HepG2 (cell line): Measurements from ENCODE around the gene CMIP. TPM values are rescaled to one million over a fixed set of nuclear protein-coding genes. Genes with fewer than 3 reads are reported as not detected.

ENCODE experiments used
- AFF4 ChIP-seq: sonication (generic); formaldehyde crosslinking; IDR thresholded peaks from 2 replicates; pipeline ENCODE4 v1.4.0; 2020; ENCODE audit warnings: missing genetic modification reagents
- BHLHE40 ChIP-seq: IDR thresholded peaks from 2 replicates; pipeline ENCODE4 v1.6.1; 2011; ENCODE audit warnings: low read length, improper control_type of control experiment
- DBP ChIP-seq: sonication (generic); formaldehyde crosslinking; IDR thresholded peaks from 2 replicates; pipeline ENCODE4 v1.4.0; 2020; ENCODE audit warnings: missing genetic modification reagents; ENCODE audit errors: not compliant biosample characterization
- DMAP1 ChIP-seq: IDR thresholded peaks from 2 replicates; pipeline ENCODE4 v1.6.1; 2016
- HOXD1 ChIP-seq: sonication (generic); formaldehyde crosslinking; IDR thresholded peaks from 2 replicates; pipeline ENCODE4 v1.5.0; 2020; ENCODE audit warnings: missing genetic modification reagents
- ISX ChIP-seq: sonication (generic); formaldehyde crosslinking; conservative IDR thresholded peaks from 2 replicates; pipeline ENCODE4 v1.5.0; 2020; ENCODE audit warnings: missing genetic modification reagents
- KLF13 ChIP-seq: sonication (generic); formaldehyde crosslinking; IDR thresholded peaks from 2 replicates; pipeline ENCODE4 v1.4.0; 2020; ENCODE audit warnings: mild to moderate bottlenecking, missing genetic modification reagents
- MYC ChIP-seq: sonication (generic); formaldehyde crosslinking; IDR thresholded peaks from 2 replicates; pipeline ENCODE4 v1.9.0; 2021; ENCODE audit warnings: missing genetic modification reagents, borderline replicate concordance
- NCOA5 ChIP-seq: sonication (generic); formaldehyde crosslinking; IDR thresholded peaks from 2 replicates; pipeline ENCODE4 v1.4.0; 2020; ENCODE audit warnings: missing genetic modification reagents
- PCBP2 ChIP-seq: fragments of 200-400 bp; formaldehyde crosslinking; optimal IDR thresholded peaks from 2 replicates; pipeline ENCODE3; 2018; ENCODE audit warnings: low read length, low read depth; ENCODE audit not compliant: poor library complexity, severe bottlenecking
- PITX1 ChIP-seq: sonication (generic); formaldehyde crosslinking; IDR thresholded peaks from 2 replicates; pipeline ENCODE4 v1.5.1; 2020; ENCODE audit warnings: mild to moderate bottlenecking, missing genetic modification reagents
- POLR2G ChIP-seq: fragments of 200-400 bp; formaldehyde crosslinking; IDR thresholded peaks from 2 replicates; pipeline ENCODE4 v1.6.1; 2018; ENCODE audit warnings: mild to moderate bottlenecking, low read depth, low read length, moderate library complexity
- SNAPC2 ChIP-seq: sonication (generic); formaldehyde crosslinking; IDR thresholded peaks from 2 replicates; pipeline ENCODE4 v1.8.1; 2022; ENCODE audit warnings: mild to moderate bottlenecking, missing genetic modification reagents
- SRF ChIP-seq: IDR thresholded peaks from 2 replicates; pipeline ENCODE4 v1.6.1; 2011; ENCODE audit warnings: mild to moderate bottlenecking, low read depth, low read length, moderate library complexity
- TEAD2 ChIP-seq: sonication (generic); formaldehyde crosslinking; IDR thresholded peaks from 2 replicates; pipeline ENCODE4 v1.9.0; 2021; ENCODE audit warnings: missing genetic modification reagents
- TFDP2 ChIP-seq: sonication (generic); formaldehyde crosslinking; IDR thresholded peaks from 2 replicates; pipeline ENCODE4 v1.4.0; 2020; ENCODE audit warnings: missing genetic modification reagents
- ZBTB33 ChIP-seq: sonication (generic); formaldehyde crosslinking; IDR thresholded peaks from 2 replicates; pipeline ENCODE4 v1.4.0; 2020; ENCODE audit warnings: missing genetic modification reagents
- ZNF282 ChIP-seq: fragments of 450-650 bp; IDR thresholded peaks from 2 replicates; pipeline ENCODE4 v1.6.1; 2018; ENCODE audit not compliant: partially characterized antibody
- ZNF468 ChIP-seq: sonication (generic); formaldehyde crosslinking; IDR thresholded peaks from 2 replicates; pipeline ENCODE4 v1.8.0; 2022; ENCODE audit warnings: mild to moderate bottlenecking, moderate library complexity, missing genetic modification reagents
- ZNF564 ChIP-seq: sonication (generic); formaldehyde crosslinking; IDR thresholded peaks from 2 replicates; pipeline ENCODE4 v1.8.1; 2023; ENCODE audit warnings: mild to moderate bottlenecking, missing genetic modification reagents
- ZNF629 ChIP-seq: sonication (generic); formaldehyde crosslinking; conservative IDR thresholded peaks from 2 replicates; pipeline ENCODE4 v1.5.0; 2020; ENCODE audit warnings: missing genetic modification reagents
- ZNF709 ChIP-seq: sonication (generic); formaldehyde crosslinking; IDR thresholded peaks from 2 replicates; pipeline ENCODE4 v1.5.0; 2020; ENCODE audit warnings: mild to moderate bottlenecking, missing genetic modification reagents
- ZNF724P ChIP-seq: sonication (generic); formaldehyde crosslinking; IDR thresholded peaks from 2 replicates; pipeline ENCODE4 v1.8.0; 2022; ENCODE audit warnings: missing genetic modification reagents, borderline replicate concordance
- ZNF772 ChIP-seq: sonication (generic); formaldehyde crosslinking; IDR thresholded peaks from 2 replicates; pipeline ENCODE4 v1.5.0; 2020; ENCODE audit warnings: mild to moderate bottlenecking, missing genetic modification reagents
- ZSCAN25 ChIP-seq: sonication (generic); formaldehyde crosslinking; IDR thresholded peaks from 2 replicates; pipeline ENCODE4 v1.8.0; 2022; ENCODE audit warnings: mild to moderate bottlenecking, missing genetic modification reagents
- polyA plus RNA-seq, 8 experiments: library from polyadenylated mRNA; depleted of rRNA in 3 of 8; stranded (reverse) in 7 of 8; unstranded in 1 of 8; fragments of >200 nt; fragmentation: Illumina TruSeq in 4 of 8; extraction: Trizol in 4 of 8; gene quantifications; 2 replicates each; pipeline versions ENCODE4 v1.2.1 to v1.2.3, GENCODE V29; 2011 to 2016; ENCODE audit warnings: low read depth in 4 of 8, missing spikeins in 1 of 8, mixed read lengths in 1 of 8; ENCODE audit not compliant: insufficient read depth in 1 of 8
- total RNA-seq, 5 experiments: library from RNA; depleted of rRNA; stranded (reverse); fragments of >200 nt; fragmentation: Illumina TruSeq; extraction: Trizol; gene quantifications; 2 replicates each; pipeline ENCODE4 v1.2.3, GENCODE V29; 2016; ENCODE audit warnings: low read depth in 1 of 5

Gene CMIP
- total and polyA plus RNA-seq, 2 of the 13 experiments (the other 11 are each of a cell fraction or from before 2014, with no cell fraction given) = 10.9 to 18.1 TPM

GRCh38 chr16:81481207-81481821 lies 36.7 kb downstream of the CMIP start (continued):
- no peak; the same call in 1 of the 2 replicates for TF ChIP-seq TFDP2 (CRISPR knock-in tag)
- no peak for TF ChIP-seq ZNF468
- TF ChIP-seq BHLHE40 = no peak
- TF ChIP-seq SRF = no peak
- TF ChIP-seq ZNF629 (CRISPR knock-in tag) = peak; percentile 65
- no peak for TF ChIP-seq ISX (CRISPR knock-in tag)
- TF ChIP-seq ZNF564 (CRISPR knock-in tag) = peak; percentile 41; the same call in 1 of the 2 replicates
- TF ChIP-seq HOXD1 (CRISPR knock-in tag) = no peak
- no peak for TF ChIP-seq POLR2G
- peak; percentile 67; the same call in 1 of the 2 replicates for TF ChIP-seq PITX1 (CRISPR knock-in tag)
- TF ChIP-seq DMAP1 (CRISPR knock-in tag) = 0 out of 2 replicates have a peak, but pooled peaks have one; percentile 35
- no peak for TF ChIP-seq ZSCAN25
- no peak for TF ChIP-seq AFF4 (CRISPR knock-in tag)
- no peak for TF ChIP-seq NCOA5 (CRISPR knock-in tag)
- no peak for TF ChIP-seq KLF13
- TF ChIP-seq ZNF724P = peak; percentile 43; the same call in 1 of the 2 replicates
- peak; percentile 39; the same call in 1 of the 2 replicates for TF ChIP-seq ZNF772 (CRISPR knock-in tag)
- no peak for TF ChIP-seq ZNF282
- TF ChIP-seq TEAD2 (CRISPR knock-in tag) = no peak
- peak; percentile 65; the same call in 1 of the 2 replicates for TF ChIP-seq ZBTB33
- no peak for TF ChIP-seq SNAPC2 (CRISPR knock-in tag)
- TF ChIP-seq DBP = no peak
- 0 out of 2 replicates have a peak, but pooled peaks have one; percentile 67 for TF ChIP-seq ZNF709 (CRISPR knock-in tag)
- no peak for TF ChIP-seq PCBP2
- TF ChIP-seq MYC (CRISPR knock-in tag) = peak; percentile 73; the same call in 1 of the 2 replicates
